Measurements from ENCODE around the gene AXL. TPM values are rescaled to one million over a fixed set of nuclear protein-coding genes. Genes with fewer than 3 reads are reported as not detected.

The AXL gene
- total and polyA plus RNA-seq, 4 donors, result 4.3 to 24.8 (median 12.1) TPM

DNA sequence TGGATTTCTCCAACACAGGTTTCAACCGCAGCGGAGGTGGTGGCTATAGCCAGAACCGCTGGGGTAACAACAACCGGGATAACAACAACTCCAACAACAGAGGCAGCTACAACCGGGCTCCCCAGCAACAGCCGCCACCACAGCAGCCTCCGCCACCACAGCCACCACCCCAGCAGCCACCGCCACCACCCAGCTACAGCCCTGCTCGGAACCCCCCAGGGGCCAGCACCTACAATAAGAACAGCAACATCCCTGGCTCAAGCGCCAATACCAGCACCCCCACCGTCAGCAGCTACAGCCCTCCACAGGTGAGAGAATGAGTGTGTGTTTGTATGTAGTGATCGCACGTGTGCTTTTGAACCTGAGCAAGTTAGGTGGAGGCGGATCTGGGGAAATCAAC lies 84.9 kb downstream of the AXL start:
- TF ChIP-seq HNF4G (IDR thresholded peaks at IDR 0.05) (no peak), TAF1 (conservative IDR thresholded peaks at IDR 0.05) (no peak), HNF4A (conservative IDR thresholded peaks at IDR 0.05) (no peak), RXRA (IDR thresholded peaks at IDR 0.05) (no peak), SP1 (IDR thresholded peaks at IDR 0.05) (no peak), NR2F2 (IDR thresholded peaks at IDR 0.05) (no peak)
- TF ChIP-seq, protein P1, sequence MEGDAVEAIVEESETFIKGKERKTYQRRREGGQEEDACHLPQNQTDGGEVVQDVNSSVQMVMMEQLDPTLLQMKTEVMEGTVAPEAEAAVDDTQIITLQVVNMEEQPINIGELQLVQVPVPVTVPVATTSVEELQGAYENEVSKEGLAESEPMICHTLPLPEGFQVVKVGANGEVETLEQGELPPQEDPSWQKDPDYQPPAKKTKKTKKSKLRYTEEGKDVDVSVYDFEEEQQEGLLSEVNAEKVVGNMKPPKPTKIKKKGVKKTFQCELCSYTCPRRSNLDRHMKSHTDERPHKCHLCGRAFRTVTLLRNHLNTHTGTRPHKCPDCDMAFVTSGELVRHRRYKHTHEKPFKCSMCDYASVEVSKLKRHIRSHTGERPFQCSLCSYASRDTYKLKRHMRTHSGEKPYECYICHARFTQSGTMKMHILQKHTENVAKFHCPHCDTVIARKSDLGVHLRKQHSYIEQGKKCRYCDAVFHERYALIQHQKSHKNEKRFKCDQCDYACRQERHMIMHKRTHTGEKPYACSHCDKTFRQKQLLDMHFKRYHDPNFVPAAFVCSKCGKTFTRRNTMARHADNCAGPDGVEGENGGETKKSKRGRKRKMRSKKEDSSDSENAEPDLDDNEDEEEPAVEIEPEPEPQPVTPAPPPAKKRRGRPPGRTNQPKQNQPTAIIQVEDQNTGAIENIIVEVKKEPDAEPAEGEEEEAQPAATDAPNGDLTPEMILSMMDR (IDR thresholded peaks at IDR 0.05; ENCODE audit: low read depth, low read length, missing input control), result no peak
- TF ChIP-seq, protein P2, sequence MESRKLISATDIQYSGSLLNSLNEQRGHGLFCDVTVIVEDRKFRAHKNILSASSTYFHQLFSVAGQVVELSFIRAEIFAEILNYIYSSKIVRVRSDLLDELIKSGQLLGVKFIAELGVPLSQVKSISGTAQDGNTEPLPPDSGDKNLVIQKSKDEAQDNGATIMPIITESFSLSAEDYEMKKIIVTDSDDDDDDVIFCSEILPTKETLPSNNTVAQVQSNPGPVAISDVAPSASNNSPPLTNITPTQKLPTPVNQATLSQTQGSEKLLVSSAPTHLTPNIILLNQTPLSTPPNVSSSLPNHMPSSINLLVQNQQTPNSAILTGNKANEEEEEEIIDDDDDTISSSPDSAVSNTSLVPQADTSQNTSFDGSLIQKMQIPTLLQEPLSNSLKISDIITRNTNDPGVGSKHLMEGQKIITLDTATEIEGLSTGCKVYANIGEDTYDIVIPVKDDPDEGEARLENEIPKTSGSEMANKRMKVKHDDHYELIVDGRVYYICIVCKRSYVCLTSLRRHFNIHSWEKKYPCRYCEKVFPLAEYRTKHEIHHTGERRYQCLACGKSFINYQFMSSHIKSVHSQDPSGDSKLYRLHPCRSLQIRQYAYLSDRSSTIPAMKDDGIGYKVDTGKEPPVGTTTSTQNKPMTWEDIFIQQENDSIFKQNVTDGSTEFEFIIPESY (IDR thresholded peaks at IDR 0.05), result no peak
- TF ChIP-seq, protein P3, sequence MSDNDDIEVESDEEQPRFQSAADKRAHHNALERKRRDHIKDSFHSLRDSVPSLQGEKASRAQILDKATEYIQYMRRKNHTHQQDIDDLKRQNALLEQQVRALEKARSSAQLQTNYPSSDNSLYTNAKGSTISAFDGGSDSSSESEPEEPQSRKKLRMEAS (IDR thresholded peaks at IDR 0.05), result no peak
- Histone ChIP-seq H3K27me3 (ENCODE audit: control insufficient read depth in 4 of 4, insufficient read depth in 4 of 4, low read length in 3 of 4) (no peaks in the 10 kb centered on the region), H3K9ac (ENCODE audit: low read depth in 1 of 2, low read length in 2 of 2) (no peak overlapping the region), H3K36me3 (ENCODE audit: control insufficient read depth in 4 of 4, insufficient read depth in 3 of 4, low read depth in 1 of 4, low read length in 3 of 4) (peaks cover 23 to 74% (median 51%) of the 10 kb centered on the region in 4 donors), H3K4me3 (ENCODE audit: low read depth in 1 of 3, low read length in 3 of 3) (no peak overlapping the region), H3K4me1 (ENCODE audit: control insufficient read depth in 4 of 4, insufficient read depth in 4 of 4, low read length in 3 of 4) (peaks cover 0 to 12% (median 8%) of the 10 kb centered on the region in 4 donors), H3K9me3 (ENCODE audit: control insufficient read depth in 4 of 4, low read length in 3 of 4) (no peaks in the 10 kb centered on the region), H3K27ac (ENCODE audit: low read depth in 1 of 2, low read length in 2 of 2) (no peak overlapping the region)
- WGBS, result 95% methylated on average over 14 of the region's 14 CpGs
- DNase-seq (ENCODE audit: low spot score), result no peak

DNA sequence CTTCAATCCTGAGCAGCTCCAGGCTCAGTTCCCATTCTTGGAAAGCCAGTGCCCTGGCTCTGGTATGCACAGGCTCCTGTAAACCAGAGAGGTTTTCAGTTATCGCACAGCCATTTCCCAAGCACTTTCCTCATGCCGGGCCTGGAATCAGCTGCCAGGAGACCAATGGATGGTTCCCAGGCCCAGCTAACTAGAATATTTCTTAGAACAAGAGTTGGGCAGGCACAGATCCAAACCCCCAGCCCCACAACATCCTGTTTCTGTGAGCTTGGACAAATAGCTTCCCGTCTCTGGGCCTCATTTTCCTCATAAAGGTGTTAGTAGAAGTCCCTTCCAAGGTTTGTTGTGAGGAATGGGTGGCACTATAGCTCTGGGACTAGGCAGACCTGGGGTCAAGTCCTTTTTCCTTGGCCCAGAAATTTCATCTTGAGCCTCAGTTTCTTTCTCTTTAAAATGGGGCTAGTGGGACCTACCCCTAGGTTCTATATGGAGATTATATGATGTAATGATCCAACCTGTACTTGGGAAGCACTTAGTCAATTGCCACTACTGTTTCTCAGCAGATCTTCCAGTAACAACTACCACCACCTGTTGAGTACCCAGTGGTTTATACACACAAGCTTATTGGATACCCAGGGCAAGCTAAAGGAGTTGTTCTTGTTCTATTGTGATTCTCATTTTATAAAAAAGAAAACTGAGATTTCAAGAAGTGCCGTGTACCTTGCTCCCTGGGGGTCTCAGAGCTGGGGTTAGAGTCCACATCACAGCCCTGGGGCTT lies 85.9 kb downstream of the AXL start:
- DNase-seq (ENCODE audit: low spot score), result no peak
- H3K4me3 ChIP-seq (ENCODE audit: low read depth in 1 of 3, low read length in 3 of 3), result no peak overlapping the region
- no peaks in the 10 kb centered on the region for H3K27me3 ChIP-seq (ENCODE audit: control insufficient read depth in 4 of 4, insufficient read depth in 4 of 4, low read length in 3 of 4)
- H3K36me3 ChIP-seq (ENCODE audit: control insufficient read depth in 4 of 4, insufficient read depth in 3 of 4, low read depth in 1 of 4, low read length in 3 of 4), result peaks cover 21 to 64% (median 46%) of the 10 kb centered on the region in 4 donors
- no peaks in the 10 kb centered on the region for H3K9me3 ChIP-seq (ENCODE audit: control insufficient read depth in 4 of 4, low read length in 3 of 4)
- 88% methylated on average over 4 of the region's 4 CpGs for WGBS
- H3K9ac ChIP-seq (ENCODE audit: low read depth in 1 of 2, low read length in 2 of 2), result no peak overlapping the region
- H3K27ac ChIP-seq (ENCODE audit: low read depth in 1 of 2, low read length in 2 of 2), result no peak overlapping the region
- peaks cover 0 to 18% (median 14%) of the 10 kb centered on the region in 4 donors for H3K4me1 ChIP-seq (ENCODE audit: control insufficient read depth in 4 of 4, insufficient read depth in 4 of 4, low read length in 3 of 4)
- TF ChIP-seq, protein P4, sequence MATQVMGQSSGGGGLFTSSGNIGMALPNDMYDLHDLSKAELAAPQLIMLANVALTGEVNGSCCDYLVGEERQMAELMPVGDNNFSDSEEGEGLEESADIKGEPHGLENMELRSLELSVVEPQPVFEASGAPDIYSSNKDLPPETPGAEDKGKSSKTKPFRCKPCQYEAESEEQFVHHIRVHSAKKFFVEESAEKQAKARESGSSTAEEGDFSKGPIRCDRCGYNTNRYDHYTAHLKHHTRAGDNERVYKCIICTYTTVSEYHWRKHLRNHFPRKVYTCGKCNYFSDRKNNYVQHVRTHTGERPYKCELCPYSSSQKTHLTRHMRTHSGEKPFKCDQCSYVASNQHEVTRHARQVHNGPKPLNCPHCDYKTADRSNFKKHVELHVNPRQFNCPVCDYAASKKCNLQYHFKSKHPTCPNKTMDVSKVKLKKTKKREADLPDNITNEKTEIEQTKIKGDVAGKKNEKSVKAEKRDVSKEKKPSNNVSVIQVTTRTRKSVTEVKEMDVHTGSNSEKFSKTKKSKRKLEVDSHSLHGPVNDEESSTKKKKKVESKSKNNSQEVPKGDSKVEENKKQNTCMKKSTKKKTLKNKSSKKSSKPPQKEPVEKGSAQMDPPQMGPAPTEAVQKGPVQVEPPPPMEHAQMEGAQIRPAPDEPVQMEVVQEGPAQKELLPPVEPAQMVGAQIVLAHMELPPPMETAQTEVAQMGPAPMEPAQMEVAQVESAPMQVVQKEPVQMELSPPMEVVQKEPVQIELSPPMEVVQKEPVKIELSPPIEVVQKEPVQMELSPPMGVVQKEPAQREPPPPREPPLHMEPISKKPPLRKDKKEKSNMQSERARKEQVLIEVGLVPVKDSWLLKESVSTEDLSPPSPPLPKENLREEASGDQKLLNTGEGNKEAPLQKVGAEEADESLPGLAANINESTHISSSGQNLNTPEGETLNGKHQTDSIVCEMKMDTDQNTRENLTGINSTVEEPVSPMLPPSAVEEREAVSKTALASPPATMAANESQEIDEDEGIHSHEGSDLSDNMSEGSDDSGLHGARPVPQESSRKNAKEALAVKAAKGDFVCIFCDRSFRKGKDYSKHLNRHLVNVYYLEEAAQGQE (IDR thresholded peaks at IDR 0.05), result no peak
- TF ChIP-seq, protein P1 (IDR thresholded peaks at IDR 0.05; ENCODE audit: low read depth, low read length, missing input control), result no peak
- TF ChIP-seq HNF4A (conservative IDR thresholded peaks at IDR 0.05), result no peak
- no peak for TF ChIP-seq FOXA2 (IDR thresholded peaks at IDR 0.05)
- TF ChIP-seq, protein P5, sequence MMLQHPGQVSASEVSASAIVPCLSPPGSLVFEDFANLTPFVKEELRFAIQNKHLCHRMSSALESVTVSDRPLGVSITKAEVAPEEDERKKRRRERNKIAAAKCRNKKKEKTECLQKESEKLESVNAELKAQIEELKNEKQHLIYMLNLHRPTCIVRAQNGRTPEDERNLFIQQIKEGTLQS (IDR thresholded peaks at IDR 0.05), result no peak
- no peak for TF ChIP-seq HNF4G (IDR thresholded peaks at IDR 0.05)
- no peak for TF ChIP-seq FOXA1 (IDR thresholded peaks at IDR 0.05)
- TF ChIP-seq RAD21 (IDR thresholded peaks at IDR 0.05), result no peak
- TF ChIP-seq, protein P3 (IDR thresholded peaks at IDR 0.05), result no peak
- no peak for TF ChIP-seq NR2F2 (IDR thresholded peaks at IDR 0.05)
- no peak for TF ChIP-seq TAF1 (conservative IDR thresholded peaks at IDR 0.05)
- TF ChIP-seq EGR1 (IDR thresholded peaks at IDR 0.05; ENCODE audit: low read depth in 2 of 2), result no peak
- TF ChIP-seq, protein P2 (IDR thresholded peaks at IDR 0.05), result no peak
- no peak for TF ChIP-seq GABPA (IDR thresholded peaks at IDR 0.05 in 1 of 2, conservative IDR thresholded peaks at IDR 0.05 in 1 of 2)
- no peak for TF ChIP-seq YY1 (IDR thresholded peaks at IDR 0.05)
- TF ChIP-seq RXRA (IDR thresholded peaks at IDR 0.05), result no peak
- TF ChIP-seq SP1 (IDR thresholded peaks at IDR 0.05), result no peak

Measured in liver (tissue), 9 donors.